Measurements from ENCODE around the gene ABT1. TPM values are rescaled to one million over a fixed set of nuclear protein-coding genes. Genes with fewer than 3 reads are reported as not detected.
A peak's percentile ranks its signal among the peaks of the same experiment; 100 is the strongest.

Gene ABT1
- total RNA-seq, 1 donor from 2014 or later: 26.3 TPM

- Mint-ChIP-seq H3K9me3 (no peaks in the 10 kb centered on the region), H3K4me1 (peaks cover 4% of the 10 kb centered on the region), H3K36me3 (ENCODE audit: low read depth) (no peaks in the 10 kb centered on the region), H3K27ac (ENCODE audit: unreplicated experiment) (no peak overlapping the region), H3K4me3 (no peak overlapping the region), H3K27me3 (ENCODE audit: low read depth) (peaks cover 22% of the 10 kb centered on the region)
- no peak for TF ChIP-seq CTCF (conservative IDR thresholded peaks at IDR 0.05)
- no peak for DNase-seq (ENCODE audit: low read depth, low spot score)
Observed at GRCh38 chr6:26592649-26593048, 4.1 kb upstream of the ABT1 start.

- Mint-ChIP-seq H3K4me3 (no peak overlapping the region), H3K9me3 (no peaks in the 10 kb centered on the region), H3K4me1 (peaks cover 8% of the 10 kb centered on the region), H3K36me3 (ENCODE audit: low read depth) (no peaks in the 10 kb centered on the region), H3K27me3 (ENCODE audit: low read depth) (peaks cover 18% of the 10 kb centered on the region), H3K27ac (ENCODE audit: unreplicated experiment) (no peak overlapping the region)
- no peak for DNase-seq (ENCODE audit: low read depth, low spot score)
- no peak for TF ChIP-seq CTCF (conservative IDR thresholded peaks at IDR 0.05)
Observed at GRCh38 chr6:26593278-26594130, 3.2 kb upstream of the ABT1 start.

GRCh38 chr6:26594131-26594498 is 2.6 kb upstream of the ABT1 start:
- no peak for TF ChIP-seq CTCF (conservative IDR thresholded peaks at IDR 0.05)
- Mint-ChIP-seq H3K36me3 (ENCODE audit: low read depth) (peaks cover under 1% of the 10 kb centered on the region), H3K4me3 (no peak overlapping the region), H3K4me1 (peaks cover 8% of the 10 kb centered on the region), H3K27ac (ENCODE audit: unreplicated experiment) (no peak overlapping the region), H3K9me3 (no peaks in the 10 kb centered on the region), H3K27me3 (ENCODE audit: low read depth) (peaks cover 15% of the 10 kb centered on the region)
- DNase-seq (ENCODE audit: low read depth, low spot score): no peak

GRCh38 chr6:26594730-26595632 is 1.8 kb upstream of the ABT1 start:
- H3K9me3 Mint-ChIP-seq: no peaks in the 10 kb centered on the region
- H3K27me3 Mint-ChIP-seq (ENCODE audit: low read depth): peaks cover 6% of the 10 kb centered on the region
- no peak for DNase-seq (ENCODE audit: low read depth, low spot score)
- no peak overlapping the region for H3K27ac Mint-ChIP-seq (ENCODE audit: unreplicated experiment)
- H3K4me3 Mint-ChIP-seq: no peak overlapping the region
- no peak for TF ChIP-seq CTCF (conservative IDR thresholded peaks at IDR 0.05)
- peaks cover 8% of the 10 kb centered on the region for H3K4me1 Mint-ChIP-seq
- peaks cover 2% of the 10 kb centered on the region for H3K36me3 Mint-ChIP-seq (ENCODE audit: low read depth)

- peak; percentile 94 for DNase-seq (ENCODE audit: low read depth, low spot score)
- no peaks in the 10 kb centered on the region for H3K9me3 Mint-ChIP-seq
- no peak overlapping the region for H3K4me3 Mint-ChIP-seq
- peak; percentile 97 for TF ChIP-seq CTCF (conservative IDR thresholded peaks at IDR 0.05)
- no peaks in the 10 kb centered on the region for H3K27me3 Mint-ChIP-seq (ENCODE audit: low read depth)
- H3K27ac Mint-ChIP-seq (ENCODE audit: unreplicated experiment): no peak overlapping the region
- H3K36me3 Mint-ChIP-seq (ENCODE audit: low read depth): peaks cover 2% of the 10 kb centered on the region
- H3K4me1 Mint-ChIP-seq: peaks cover 8% of the 10 kb centered on the region
Observed at GRCh38 chr6:26595669-26596269, 984 bp upstream of the ABT1 start.
